ENCODE measurements around the gene POLR1G. TPM values are rescaled to one million over a fixed set of nuclear protein-coding genes. Genes with fewer than 3 reads are reported as not detected.
A peak's percentile ranks its signal among the peaks of the same experiment; 100 is the strongest.

POLR1G gene
- total and polyA plus RNA-seq, 9 of the 15 experiments (the other 6 are each of a cell fraction or from before 2014, with no cell fraction given) = 3.0 to 50.1 (median 27.4) TPM

DNA sequence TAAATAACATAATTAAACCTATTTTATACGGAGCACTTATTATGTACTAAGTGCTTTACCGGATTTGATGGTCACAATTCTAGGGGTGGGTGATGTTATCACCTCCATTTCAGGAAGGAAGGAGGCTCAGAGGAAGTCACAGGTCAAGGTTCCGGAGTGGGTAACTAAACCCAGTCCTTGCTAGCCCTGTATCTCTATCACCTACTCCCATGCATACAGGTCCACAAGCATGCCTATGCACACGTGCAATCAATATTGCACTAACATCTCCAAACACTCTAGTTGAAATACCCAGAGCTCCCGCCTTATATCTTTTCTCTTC is 43.5 kb downstream of the POLR1G start (continued):
- TF ChIP-seq NR2C1 (IDR thresholded peaks at IDR 0.05) (peak; percentile 50), NR2C1 (tag; IDR thresholded peaks at IDR 0.05) (peak; percentile 52), FOSL1 (tag; conservative IDR thresholded peaks at IDR 0.05) (no peak), NR2C2 (CRISPR knock-in tag; IDR thresholded peaks at IDR 0.05) (peak; percentile 47; the same call in 1 of the 2 replicates), NR2C2 (tag; IDR thresholded peaks at IDR 0.05) (peak; percentile 80; the same call in 1 of the 2 replicates), SMARCE1 (IDR thresholded peaks at IDR 0.05) (0 out of 2 replicates have a peak, but pooled peaks have one; percentile 57), LCOR (CRISPR knock-in tag; IDR thresholded peaks at IDR 0.05) (no peak), HDGF (IDR thresholded peaks at IDR 0.05) (no peak), HNRNPK (IDR thresholded peaks at IDR 0.05; ENCODE audit: low read depth, low read length, poor library complexity, severe bottlenecking) (no peak), MTA3 (IDR thresholded peaks at IDR 0.05; ENCODE audit: borderline replicate concordance) (0 out of 2 replicates have a peak, but pooled peaks have one; percentile 62), CREM (IDR thresholded peaks at IDR 0.05; ENCODE audit: low read depth) (no peak), FOXP1 (CRISPR knock-in tag; IDR thresholded peaks at IDR 0.05) (no peak), MAZ (CRISPR knock-in tag; conservative IDR thresholded peaks at IDR 0.05 in 1 of 2, IDR thresholded peaks at IDR 0.05 in 1 of 2) (0 out of 4 replicates have a peak, but pooled peaks of 1 of the 2 experiments have one; percentile 8), TBP (optimal IDR thresholded peaks at IDR 0.05; ENCODE audit: low read depth, low read length) (peak; percentile 63), U2AF1 (optimal IDR thresholded peaks at IDR 0.05; ENCODE audit: low read depth, low read length) (no peak)
- TF ChIP-seq, protein P1, sequence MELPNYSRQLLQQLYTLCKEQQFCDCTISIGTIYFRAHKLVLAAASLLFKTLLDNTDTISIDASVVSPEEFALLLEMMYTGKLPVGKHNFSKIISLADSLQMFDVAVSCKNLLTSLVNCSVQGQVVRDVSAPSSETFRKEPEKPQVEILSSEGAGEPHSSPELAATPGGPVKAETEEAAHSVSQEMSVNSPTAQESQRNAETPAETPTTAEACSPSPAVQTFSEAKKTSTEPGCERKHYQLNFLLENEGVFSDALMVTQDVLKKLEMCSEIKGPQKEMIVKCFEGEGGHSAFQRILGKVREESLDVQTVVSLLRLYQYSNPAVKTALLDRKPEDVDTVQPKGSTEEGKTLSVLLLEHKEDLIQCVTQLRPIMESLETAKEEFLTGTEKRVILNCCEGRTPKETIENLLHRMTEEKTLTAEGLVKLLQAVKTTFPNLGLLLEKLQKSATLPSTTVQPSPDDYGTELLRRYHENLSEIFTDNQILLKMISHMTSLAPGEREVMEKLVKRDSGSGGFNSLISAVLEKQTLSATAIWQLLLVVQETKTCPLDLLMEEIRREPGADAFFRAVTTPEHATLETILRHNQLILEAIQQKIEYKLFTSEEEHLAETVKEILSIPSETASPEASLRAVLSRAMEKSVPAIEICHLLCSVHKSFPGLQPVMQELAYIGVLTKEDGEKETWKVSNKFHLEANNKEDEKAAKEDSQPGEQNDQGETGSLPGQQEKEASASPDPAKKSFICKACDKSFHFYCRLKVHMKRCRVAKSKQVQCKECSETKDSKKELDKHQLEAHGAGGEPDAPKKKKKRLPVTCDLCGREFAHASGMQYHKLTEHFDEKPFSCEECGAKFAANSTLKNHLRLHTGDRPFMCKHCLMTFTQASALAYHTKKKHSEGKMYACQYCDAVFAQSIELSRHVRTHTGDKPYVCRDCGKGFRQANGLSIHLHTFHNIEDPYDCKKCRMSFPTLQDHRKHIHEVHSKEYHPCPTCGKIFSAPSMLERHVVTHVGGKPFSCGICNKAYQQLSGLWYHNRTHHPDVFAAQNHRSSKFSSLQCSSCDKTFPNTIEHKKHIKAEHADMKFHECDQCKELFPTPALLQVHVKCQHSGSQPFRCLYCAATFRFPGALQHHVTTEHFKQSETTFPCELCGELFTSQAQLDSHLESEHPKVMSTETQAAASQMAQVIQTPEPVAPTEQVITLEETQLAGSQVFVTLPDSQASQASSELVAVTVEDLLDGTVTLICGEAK (IDR thresholded peaks at IDR 0.05) = peak; percentile 82
- TF ChIP-seq, protein P1 (CRISPR knock-in tag; IDR thresholded peaks at IDR 0.05) = no peak
- TF ChIP-seq, protein P2, sequence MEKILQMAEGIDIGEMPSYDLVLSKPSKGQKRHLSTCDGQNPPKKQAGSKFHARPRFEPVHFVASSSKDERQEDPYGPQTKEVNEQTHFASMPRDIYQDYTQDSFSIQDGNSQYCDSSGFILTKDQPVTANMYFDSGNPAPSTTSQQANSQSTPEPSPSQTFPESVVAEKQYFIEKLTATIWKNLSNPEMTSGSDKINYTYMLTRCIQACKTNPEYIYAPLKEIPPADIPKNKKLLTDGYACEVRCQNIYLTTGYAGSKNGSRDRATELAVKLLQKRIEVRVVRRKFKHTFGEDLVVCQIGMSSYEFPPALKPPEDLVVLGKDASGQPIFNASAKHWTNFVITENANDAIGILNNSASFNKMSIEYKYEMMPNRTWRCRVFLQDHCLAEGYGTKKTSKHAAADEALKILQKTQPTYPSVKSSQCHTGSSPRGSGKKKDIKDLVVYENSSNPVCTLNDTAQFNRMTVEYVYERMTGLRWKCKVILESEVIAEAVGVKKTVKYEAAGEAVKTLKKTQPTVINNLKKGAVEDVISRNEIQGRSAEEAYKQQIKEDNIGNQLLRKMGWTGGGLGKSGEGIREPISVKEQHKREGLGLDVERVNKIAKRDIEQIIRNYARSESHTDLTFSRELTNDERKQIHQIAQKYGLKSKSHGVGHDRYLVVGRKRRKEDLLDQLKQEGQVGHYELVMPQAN (IDR thresholded peaks at IDR 0.05; ENCODE audit: borderline replicate concordance) = no peak

All from K562 (cell line).